SK-N-DZ (cell line): ENCODE results near the gene FYTTD1. TPM values are rescaled to one million over a fixed set of nuclear protein-coding genes. Genes with fewer than 3 reads are reported as not detected.
A peak's percentile ranks its signal among the peaks of the same experiment; 100 is the strongest.
"Not testable (repeated sequence)": the region's sequence is repeated elsewhere in the genome, so short reads cannot be mapped to it uniquely, and the experiment has no call there.

Source experiments
- DNase-seq: peaks from one replicate; pipeline ENCODE4 v3.0.0-alpha.2; 2015; ENCODE audit warnings: low spot score
- polyA plus RNA-seq, 2 experiments: library from polyadenylated mRNA; depleted of rRNA; stranded (reverse); fragments of >200 nt; gene quantifications; 2 replicates each; pipeline ENCODE4 v1.2.3, GENCODE V29; 2014

Gene FYTTD1, protein sequence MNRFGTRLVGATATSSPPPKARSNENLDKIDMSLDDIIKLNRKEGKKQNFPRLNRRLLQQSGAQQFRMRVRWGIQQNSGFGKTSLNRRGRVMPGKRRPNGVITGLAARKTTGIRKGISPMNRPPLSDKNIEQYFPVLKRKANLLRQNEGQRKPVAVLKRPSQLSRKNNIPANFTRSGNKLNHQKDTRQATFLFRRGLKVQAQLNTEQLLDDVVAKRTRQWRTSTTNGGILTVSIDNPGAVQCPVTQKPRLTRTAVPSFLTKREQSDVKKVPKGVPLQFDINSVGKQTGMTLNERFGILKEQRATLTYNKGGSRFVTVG
- polyA plus RNA-seq (2014; cell fraction: cytosol; rRNA removed) = 37.3 and 42.3 TPM in 2 replicates
- 27.8 and 37.0 TPM in 2 replicates for polyA plus RNA-seq (2014; cell fraction: nucleus; rRNA removed)

DNA sequence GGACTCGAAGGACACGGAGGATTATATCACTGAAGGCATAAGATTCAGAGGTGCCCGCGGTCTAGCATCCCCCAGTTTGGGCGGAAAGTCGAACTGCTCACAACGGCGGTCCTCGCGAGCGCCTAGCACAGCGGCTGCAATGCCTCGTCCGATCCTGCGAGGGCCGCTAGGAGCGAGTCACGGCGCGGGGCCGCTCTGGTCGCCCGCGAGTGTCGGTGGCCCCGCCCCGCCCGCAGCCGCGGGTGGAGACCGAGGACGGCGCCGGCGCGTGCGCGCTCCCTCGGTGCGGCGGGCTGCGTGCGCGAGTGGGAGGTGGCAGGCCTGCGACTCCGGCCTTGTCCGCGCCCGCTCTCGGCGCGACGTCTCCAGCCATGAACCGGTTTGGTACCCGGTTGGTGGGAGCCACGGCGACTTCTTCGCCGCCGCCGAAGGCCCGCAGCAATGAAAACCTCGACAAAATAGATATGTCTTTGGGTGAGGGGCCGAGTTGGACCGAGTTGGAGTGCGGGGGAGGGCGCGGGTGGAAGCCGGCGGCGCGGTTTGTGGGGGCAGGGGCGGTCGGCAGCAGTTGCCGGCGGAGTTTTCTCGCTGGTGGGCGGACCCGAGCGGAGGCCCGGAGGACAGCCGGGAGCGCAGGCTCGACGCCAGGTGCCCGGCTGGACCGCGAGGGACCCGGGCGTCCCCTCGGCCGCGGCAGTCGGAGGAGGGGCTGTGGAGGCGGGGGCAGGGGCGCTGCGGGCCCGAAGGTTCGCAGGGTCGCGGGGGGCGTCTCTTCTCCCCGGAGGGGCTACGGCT is at the start of gene FYTTD1:
Gene FYTTD1 (plus strand): TSS at position 283 of the 795 bp plus-strand sequence. CDS start 89 bp downstream, at position 372.
- peak; percentile 90 for DNase-seq

- DNase-seq = no peak
Observed at GRCh38 chr3:197700095-197700494, 49.6 kb upstream of the FYTTD1 start.

- no peak for DNase-seq
Observed at GRCh38 chr3:197701841-197702240, 47.8 kb upstream of the FYTTD1 start.

- no peak for DNase-seq
Observed at GRCh38 chr3:197706658-197707057, 43.0 kb upstream of the FYTTD1 start.

DNA sequence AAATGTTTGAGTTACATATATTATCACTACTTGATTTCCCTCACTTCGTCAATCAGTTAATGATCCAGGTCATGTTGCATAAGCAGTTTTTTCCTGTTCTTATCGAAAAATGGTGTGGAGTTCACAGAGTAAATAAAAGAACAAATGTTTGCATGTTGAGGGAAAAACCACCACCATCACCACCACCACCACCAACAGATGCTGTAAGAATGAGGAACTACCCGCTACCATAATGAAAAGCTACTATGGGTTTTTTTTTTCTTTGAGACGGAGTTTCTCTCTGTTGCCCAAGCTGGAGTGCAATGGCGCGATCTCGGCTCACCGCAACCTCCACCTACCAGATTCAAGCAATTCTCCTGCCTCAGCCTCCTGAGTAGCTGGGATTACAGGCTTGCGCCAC is 40.5 kb upstream of the FYTTD1 start:
- no peak for DNase-seq

DNA sequence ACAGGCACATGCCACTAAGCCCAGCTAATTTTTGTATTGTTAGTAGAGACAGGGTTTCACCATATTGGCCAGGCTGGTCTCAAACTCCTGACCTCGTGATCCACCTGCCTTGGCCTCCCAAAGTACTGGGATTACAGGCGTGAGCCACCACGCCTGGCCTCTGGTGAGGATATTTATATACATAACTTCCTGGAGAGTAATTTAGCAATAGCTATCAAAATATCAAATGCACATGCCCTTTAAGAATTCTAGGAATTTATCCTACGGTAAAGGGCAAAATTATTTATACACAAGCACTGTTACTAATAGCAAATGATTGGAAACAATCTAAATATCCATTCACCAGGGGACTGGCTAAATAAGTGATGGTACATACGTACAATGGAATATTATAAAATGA is 38.7 kb upstream of the FYTTD1 start:
- not testable (repeated sequence) for DNase-seq

- DNase-seq = no peak
Observed at GRCh38 chr3:197711973-197712707, 37.5 kb upstream of the FYTTD1 start.

DNA sequence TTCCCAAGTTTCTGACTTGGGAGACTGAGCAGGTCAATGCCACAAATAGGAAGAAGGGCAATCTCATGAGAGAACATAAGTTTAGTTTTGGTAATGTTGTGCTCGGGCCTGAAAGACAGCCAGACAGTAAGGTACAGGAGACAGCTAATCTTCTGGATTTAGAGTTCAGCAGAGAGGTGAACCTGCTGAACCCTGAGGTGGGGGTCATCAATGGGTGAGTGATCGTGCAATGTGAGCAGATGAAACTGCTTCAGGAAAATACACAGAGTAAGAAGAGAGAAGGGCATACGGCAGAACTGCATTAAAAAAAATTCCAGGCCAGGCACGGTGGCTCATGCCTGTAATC is 36.2 kb upstream of the FYTTD1 start:
- no peak for DNase-seq

DNA sequence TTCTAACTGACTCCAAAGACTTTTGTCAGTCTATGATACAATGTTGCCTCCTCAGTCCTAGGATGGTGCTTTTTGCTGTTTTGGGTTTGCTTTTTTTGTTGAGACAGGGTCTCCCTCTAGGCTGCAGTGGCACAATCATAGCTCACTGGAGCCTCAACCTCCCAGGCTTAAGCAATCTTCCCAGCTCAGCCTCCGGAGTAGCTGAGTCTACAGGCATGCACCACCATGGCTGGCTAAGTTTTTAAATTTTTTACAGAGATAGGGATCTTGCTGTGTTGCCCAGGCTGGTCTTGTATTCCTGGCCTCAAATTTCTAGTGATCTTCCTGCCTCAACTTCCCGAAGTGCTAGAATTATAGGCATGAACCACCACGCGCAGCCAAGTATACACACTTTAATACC is 35.4 kb upstream of the FYTTD1 start:
- no peak for DNase-seq

- no peak for DNase-seq
Observed at GRCh38 chr3:197718891-197719290, 30.8 kb upstream of the FYTTD1 start.

GRCh38 chr3:197720694-197721093 is 29.0 kb upstream of the FYTTD1 start:
- DNase-seq = no peak

- no peak for DNase-seq
Observed at GRCh38 chr3:197722734-197723133, 26.9 kb upstream of the FYTTD1 start.

GRCh38 chr3:197727878-197728277 is 21.8 kb upstream of the FYTTD1 start:
- DNase-seq = not testable (repeated sequence)

DNA sequence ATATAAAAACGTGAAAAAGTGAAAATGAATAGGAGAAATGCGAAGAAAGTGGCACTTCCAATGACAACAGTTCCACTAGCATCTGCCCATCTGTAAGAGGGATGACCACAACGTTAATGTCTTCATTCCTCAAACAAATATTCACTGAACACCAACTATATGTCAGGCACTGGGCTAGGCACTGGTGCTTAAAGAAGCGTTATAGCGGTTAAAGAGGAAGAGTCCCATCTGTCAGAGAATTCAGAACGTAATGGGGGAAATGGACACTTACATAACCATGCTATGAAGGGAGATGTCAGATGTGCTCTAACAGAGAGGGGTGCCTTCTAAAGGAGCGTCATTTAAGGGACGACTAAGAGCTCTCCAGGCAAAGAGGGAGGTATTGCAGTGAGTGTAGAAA is 21.2 kb upstream of the FYTTD1 start:
- DNase-seq = no peak

DNA sequence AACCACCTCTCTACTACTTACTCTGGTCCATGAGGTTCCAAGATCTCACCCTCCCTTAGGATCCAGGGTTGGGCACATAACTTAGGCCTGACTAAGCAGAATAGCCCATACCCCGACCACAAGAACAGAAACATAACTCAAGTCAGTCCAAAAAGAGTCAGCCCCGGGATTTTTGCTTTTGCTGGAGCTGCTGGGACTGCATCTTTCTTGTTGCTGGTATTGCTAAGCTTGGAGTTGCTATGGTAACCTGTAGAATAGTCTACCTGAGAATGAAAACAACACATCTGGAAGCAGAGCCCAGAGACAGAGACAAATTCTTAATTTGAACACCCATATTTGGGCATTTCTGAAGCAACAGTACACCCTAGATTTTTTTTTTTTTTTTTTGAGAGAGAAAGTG is 19.5 kb upstream of the FYTTD1 start:
- no peak for DNase-seq

DNA sequence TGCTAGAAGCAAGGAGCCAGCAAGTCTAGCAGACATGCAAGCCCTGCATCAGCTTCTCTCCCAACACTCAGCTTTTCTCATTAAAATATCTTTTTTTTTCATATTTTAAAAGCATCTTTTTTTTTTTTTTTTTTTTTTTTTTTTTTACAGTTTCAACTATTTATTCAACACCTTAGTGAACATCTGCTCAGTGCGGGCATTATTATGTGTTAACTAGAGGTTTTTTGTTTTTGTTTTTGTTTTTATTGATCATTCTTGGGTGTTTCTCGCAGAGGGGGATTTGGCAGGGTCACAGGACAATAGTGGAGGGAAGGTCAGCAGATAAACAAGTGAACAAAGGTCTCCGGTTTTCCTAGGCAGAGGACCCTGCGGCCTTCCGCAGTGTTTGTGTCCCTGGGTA is 18.9 kb upstream of the FYTTD1 start:
- not testable (repeated sequence) for DNase-seq

- not testable (repeated sequence) for DNase-seq
Observed at GRCh38 chr3:197731483-197731882, 18.2 kb upstream of the FYTTD1 start.

DNA sequence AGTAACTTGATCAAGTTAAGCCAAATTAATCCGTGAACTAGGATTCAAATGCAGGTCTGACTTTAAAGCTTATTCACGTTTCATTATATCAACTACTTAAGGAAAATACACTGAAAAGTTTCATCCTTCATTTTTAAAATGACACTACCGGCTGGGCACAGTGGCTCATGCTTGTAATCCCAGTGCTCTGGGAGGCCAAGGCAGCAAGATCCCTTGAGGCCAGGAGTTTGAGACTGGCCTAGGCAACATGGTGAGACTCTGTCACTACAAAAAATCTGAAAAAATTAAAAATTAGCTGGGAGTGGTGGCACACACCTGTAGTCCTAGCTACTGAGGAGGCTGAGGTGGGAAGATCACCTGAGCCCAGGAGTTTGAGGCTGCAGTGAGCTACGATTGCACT is 16.6 kb upstream of the FYTTD1 start:
- no peak for DNase-seq

GRCh38 chr3:197734667-197735318 is 14.9 kb upstream of the FYTTD1 start:
- no peak for DNase-seq

- DNase-seq = peak; percentile 47
Observed at GRCh38 chr3:197736010-197736490, 13.6 kb upstream of the FYTTD1 start.
